ENCODE data around the gene ARGLU1.
A peak's percentile ranks its signal among the peaks of the same experiment; 100 is the strongest.
"Not testable (repeated sequence)": the region's sequence is repeated elsewhere in the genome, so short reads cannot be mapped to it uniquely, and the experiment has no call there.

Gene ARGLU1

GRCh38 chr13:106567474-106568298 lies at the start of gene ARGLU1:
ARGLU1 (minus strand) TSS chr13:106568137; CDS start chr13:106567919, 218 bp downstream.
- DNase-seq (ENCODE audit: low read depth), result peak; percentile 93

GRCh38 chr13:106617561-106617960 lies 49.6 kb upstream of the ARGLU1 start:
- no peak for DNase-seq (ENCODE audit: low read depth)

GRCh38 chr13:106616729-106617128 lies 48.8 kb upstream of the ARGLU1 start:
- DNase-seq (ENCODE audit: low read depth), result no peak

- DNase-seq (ENCODE audit: low read depth), result no peak
Observed at GRCh38 chr13:106614874-106615273, 46.9 kb upstream of the ARGLU1 start.

- DNase-seq (ENCODE audit: low read depth), result no peak
Observed at GRCh38 chr13:106612688-106613087, 44.8 kb upstream of the ARGLU1 start.

GRCh38 chr13:106610486-106610885 lies 42.5 kb upstream of the ARGLU1 start:
- DNase-seq (ENCODE audit: low read depth), result no peak

GRCh38 chr13:106609116-106609515 lies 41.2 kb upstream of the ARGLU1 start:
- DNase-seq (ENCODE audit: low read depth), result no peak

- DNase-seq (ENCODE audit: low read depth), result no peak
Observed at GRCh38 chr13:106603546-106603945, 35.6 kb upstream of the ARGLU1 start.

GRCh38 chr13:106602178-106602577 lies 34.2 kb upstream of the ARGLU1 start:
- no peak for DNase-seq (ENCODE audit: low read depth)

- no peak for DNase-seq (ENCODE audit: low read depth)
Observed at GRCh38 chr13:106601489-106601888, 33.6 kb upstream of the ARGLU1 start.

GRCh38 chr13:106600798-106601135 lies 32.8 kb upstream of the ARGLU1 start:
- DNase-seq (ENCODE audit: low read depth), result not testable (repeated sequence)

- DNase-seq (ENCODE audit: low read depth), result no peak
Observed at GRCh38 chr13:106599875-106600797, 32.2 kb upstream of the ARGLU1 start.

GRCh38 chr13:106597749-106598395 lies 29.9 kb upstream of the ARGLU1 start:
- no peak for DNase-seq (ENCODE audit: low read depth)

- DNase-seq (ENCODE audit: low read depth), result no peak
Observed at GRCh38 chr13:106597186-106597585, 29.2 kb upstream of the ARGLU1 start.

- no peak for DNase-seq (ENCODE audit: low read depth)
Observed at GRCh38 chr13:106596275-106596937, 28.5 kb upstream of the ARGLU1 start.

- no peak for DNase-seq (ENCODE audit: low read depth)
Observed at GRCh38 chr13:106595625-106596024, 27.7 kb upstream of the ARGLU1 start.

GRCh38 chr13:106594980-106595379 lies 27.0 kb upstream of the ARGLU1 start:
- no peak for DNase-seq (ENCODE audit: low read depth)

GRCh38 chr13:106593132-106593531 lies 25.2 kb upstream of the ARGLU1 start:
- no peak for DNase-seq (ENCODE audit: low read depth)

- no peak for DNase-seq (ENCODE audit: low read depth)
Observed at GRCh38 chr13:106591299-106591698, 23.4 kb upstream of the ARGLU1 start.

- no peak for DNase-seq (ENCODE audit: low read depth)
Observed at GRCh38 chr13:106589716-106590115, 21.8 kb upstream of the ARGLU1 start.

- DNase-seq (ENCODE audit: low read depth), result no peak
Observed at GRCh38 chr13:106588367-106588766, 20.4 kb upstream of the ARGLU1 start.

- no peak for DNase-seq (ENCODE audit: low read depth)
Observed at GRCh38 chr13:106587787-106588186, 19.9 kb upstream of the ARGLU1 start.
